HFFc6 (cell line): ENCODE measurements around the gene NRXN2. TPM values are rescaled to one million over a fixed set of nuclear protein-coding genes. Genes with fewer than 3 reads are reported as not detected.
A peak's percentile ranks its signal among the peaks of the same experiment; 100 is the strongest.

Experiments used
- DNase-seq: peaks from one replicate; pipeline ENCODE4 v3.0.0-alpha.2; 2018
- H3K27ac Mint-ChIP-seq: 2 replicates; pipeline ENCODE4 v1.8.0; 2020; ENCODE audit warnings: mild to moderate bottlenecking, mixed read lengths
- H3K27me3 Mint-ChIP-seq: 2 replicates; pipeline ENCODE4 v1.8.0; 2021; ENCODE audit warnings: mild to moderate bottlenecking, moderate library complexity, mixed read lengths; ENCODE audit not compliant: insufficient read depth
- H3K36me3 Mint-ChIP-seq: 2 replicates; pipeline ENCODE4 v1.8.0; 2021; ENCODE audit warnings: low read depth, mixed read lengths
- H3K4me1 Mint-ChIP-seq: 2 replicates; pipeline ENCODE4 v1.8.0; 2020; ENCODE audit warnings: low read depth, mixed read lengths
- H3K4me3 Mint-ChIP-seq: 2 replicates; pipeline ENCODE4 v1.8.0; 2020; ENCODE audit warnings: mild to moderate bottlenecking, moderate library complexity, mixed read lengths
- H3K9me3 Mint-ChIP-seq: 2 replicates; pipeline ENCODE4 v1.8.0; 2020; ENCODE audit warnings: mild to moderate bottlenecking, mixed read lengths
- total RNA-seq, 6 experiments: library from RNA; stranded (reverse); fragmentation: NEBNext Ultra II Directional; extraction: Animal tissue kit (Norgen Biotek cat#: 25700); gene quantifications; 2 replicates in 1 of 6; 3 replicates in 5 of 6; pipeline ENCODE4 v1.2.3, GENCODE V29; 2021
- TF ChIP-seq, protein P1 (sequence below): fragments of 200-600 bp; sonication (generic); IDR thresholded peaks from 2 replicates; pipeline ENCODE4 v1.5.0; 2021; ENCODE audit warnings: antibody characterized with exemption, mild to moderate bottlenecking

NRXN2 gene
- total RNA-seq, 6 experiments from 2014 or later: 0.14 to 0.51 (median 0.31) TPM; not detected in 1

DNA sequence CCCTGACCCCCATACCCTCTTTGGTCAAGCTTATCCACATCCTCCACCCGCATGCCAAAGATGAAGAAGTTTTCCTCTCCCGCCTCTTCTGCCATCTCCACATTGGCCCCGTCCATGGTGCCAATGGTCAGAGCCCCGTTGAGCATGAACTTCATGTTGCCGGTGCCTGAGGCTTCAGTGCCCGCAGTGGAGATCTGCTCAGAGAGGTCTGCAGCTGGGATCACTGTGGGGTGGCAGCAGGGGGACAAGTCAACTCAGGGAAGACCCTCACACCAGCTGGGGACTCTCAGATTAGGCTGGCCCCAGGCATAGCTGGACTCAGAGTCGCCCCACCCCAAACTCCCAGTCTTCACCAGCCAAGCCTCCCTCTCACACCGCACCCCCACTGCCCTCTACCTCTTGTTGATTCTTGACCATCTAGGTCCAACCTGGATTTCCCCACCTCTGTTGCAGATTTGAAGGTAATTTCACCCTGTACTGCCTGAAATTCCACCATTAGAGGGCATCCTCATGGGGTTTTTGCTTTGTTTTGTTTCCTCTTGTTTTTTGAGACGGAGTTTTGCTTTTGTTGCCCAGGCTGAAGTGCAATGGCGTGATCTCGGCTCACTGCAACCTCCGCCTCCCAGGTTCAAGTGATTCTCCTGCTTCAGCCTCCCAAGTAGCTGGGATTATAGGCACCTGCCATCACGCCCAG is 27.5 kb upstream of the NRXN2 start:
- no peaks in the 10 kb centered on the region for H3K36me3 Mint-ChIP-seq
- DNase-seq: no peak
- peaks cover 13% of the 10 kb centered on the region for H3K4me1 Mint-ChIP-seq
- no peak overlapping the region for H3K4me3 Mint-ChIP-seq
- TF ChIP-seq, protein P1, sequence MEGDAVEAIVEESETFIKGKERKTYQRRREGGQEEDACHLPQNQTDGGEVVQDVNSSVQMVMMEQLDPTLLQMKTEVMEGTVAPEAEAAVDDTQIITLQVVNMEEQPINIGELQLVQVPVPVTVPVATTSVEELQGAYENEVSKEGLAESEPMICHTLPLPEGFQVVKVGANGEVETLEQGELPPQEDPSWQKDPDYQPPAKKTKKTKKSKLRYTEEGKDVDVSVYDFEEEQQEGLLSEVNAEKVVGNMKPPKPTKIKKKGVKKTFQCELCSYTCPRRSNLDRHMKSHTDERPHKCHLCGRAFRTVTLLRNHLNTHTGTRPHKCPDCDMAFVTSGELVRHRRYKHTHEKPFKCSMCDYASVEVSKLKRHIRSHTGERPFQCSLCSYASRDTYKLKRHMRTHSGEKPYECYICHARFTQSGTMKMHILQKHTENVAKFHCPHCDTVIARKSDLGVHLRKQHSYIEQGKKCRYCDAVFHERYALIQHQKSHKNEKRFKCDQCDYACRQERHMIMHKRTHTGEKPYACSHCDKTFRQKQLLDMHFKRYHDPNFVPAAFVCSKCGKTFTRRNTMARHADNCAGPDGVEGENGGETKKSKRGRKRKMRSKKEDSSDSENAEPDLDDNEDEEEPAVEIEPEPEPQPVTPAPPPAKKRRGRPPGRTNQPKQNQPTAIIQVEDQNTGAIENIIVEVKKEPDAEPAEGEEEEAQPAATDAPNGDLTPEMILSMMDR: peak; percentile 40; the same call in 1 of the 2 replicates
- H3K27ac Mint-ChIP-seq: no peak overlapping the region
- peaks cover 2% of the 10 kb centered on the region for H3K27me3 Mint-ChIP-seq
- no peaks in the 10 kb centered on the region for H3K9me3 Mint-ChIP-seq

DNA sequence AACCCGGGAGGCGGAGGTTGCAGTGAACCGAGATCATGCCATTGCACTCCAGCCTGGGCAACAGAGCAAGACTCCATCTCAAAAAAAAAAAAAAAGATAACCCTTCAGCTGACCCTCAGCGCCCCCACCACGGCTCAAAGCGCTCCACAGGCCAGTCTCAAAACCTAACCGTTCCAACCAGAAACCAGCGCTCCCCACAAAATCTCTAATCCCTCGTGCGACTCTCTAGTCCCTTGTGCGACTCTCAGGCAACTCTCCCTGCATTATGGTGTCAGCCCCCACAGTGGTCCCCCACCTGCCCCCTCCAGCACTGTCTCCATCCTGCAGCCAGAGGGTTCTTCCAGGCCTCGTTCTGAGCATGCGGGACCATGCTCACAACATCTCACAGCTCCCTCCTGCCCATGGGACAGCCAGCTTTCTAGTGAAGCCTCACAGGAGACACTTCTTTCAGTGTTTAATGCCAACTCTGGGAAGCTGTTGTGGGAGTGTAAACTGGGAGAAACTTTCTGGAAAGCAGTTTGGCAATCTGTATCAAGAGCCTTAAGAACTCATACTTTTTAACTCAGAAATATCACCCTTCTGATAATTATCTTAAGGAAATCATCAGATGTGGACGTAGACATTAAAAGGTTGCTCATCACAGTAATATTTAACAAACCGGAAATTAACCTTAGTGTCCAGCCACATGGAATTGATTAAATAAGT is 25.1 kb upstream of the NRXN2 start:
- Mint-ChIP-seq H3K4me3 (peak overlapping the region; percentile 18; the same call in 1 of the 2 replicates), H3K4me1 (peaks cover 20% of the 10 kb centered on the region), H3K9me3 (no peaks in the 10 kb centered on the region), H3K36me3 (no peaks in the 10 kb centered on the region), H3K27me3 (peaks cover 10% of the 10 kb centered on the region), H3K27ac (peak overlapping the region; percentile 75)
- TF ChIP-seq, protein P1: no peak
- DNase-seq: peak; percentile 75

DNA sequence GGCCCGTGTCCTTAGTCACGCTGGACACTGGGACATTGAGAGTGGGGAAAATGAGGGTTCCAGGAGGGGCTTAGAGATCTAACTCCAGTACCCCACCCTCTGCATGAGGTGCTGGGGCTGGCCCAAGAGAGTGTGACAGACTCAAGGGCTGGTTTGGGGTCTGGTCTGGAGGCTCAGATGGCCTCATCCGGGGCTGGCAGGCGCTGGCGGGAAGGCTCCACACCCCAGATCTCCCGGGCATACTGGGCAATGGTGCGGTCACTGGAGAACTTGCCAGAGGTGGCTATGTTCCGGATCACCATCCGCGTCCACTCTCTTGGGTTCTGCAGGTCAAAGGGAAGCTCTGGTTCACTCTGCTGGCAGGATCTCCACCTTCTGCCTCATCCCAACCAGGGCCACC is 23.5 kb upstream of the NRXN2 start:
- Mint-ChIP-seq H3K27me3 (peaks cover 17% of the 10 kb centered on the region), H3K4me3 (no peak overlapping the region), H3K4me1 (peaks cover 20% of the 10 kb centered on the region), H3K27ac (no peak overlapping the region), H3K36me3 (no peaks in the 10 kb centered on the region), H3K9me3 (no peaks in the 10 kb centered on the region)
- TF ChIP-seq, protein P1: no peak
- no peak for DNase-seq

DNA sequence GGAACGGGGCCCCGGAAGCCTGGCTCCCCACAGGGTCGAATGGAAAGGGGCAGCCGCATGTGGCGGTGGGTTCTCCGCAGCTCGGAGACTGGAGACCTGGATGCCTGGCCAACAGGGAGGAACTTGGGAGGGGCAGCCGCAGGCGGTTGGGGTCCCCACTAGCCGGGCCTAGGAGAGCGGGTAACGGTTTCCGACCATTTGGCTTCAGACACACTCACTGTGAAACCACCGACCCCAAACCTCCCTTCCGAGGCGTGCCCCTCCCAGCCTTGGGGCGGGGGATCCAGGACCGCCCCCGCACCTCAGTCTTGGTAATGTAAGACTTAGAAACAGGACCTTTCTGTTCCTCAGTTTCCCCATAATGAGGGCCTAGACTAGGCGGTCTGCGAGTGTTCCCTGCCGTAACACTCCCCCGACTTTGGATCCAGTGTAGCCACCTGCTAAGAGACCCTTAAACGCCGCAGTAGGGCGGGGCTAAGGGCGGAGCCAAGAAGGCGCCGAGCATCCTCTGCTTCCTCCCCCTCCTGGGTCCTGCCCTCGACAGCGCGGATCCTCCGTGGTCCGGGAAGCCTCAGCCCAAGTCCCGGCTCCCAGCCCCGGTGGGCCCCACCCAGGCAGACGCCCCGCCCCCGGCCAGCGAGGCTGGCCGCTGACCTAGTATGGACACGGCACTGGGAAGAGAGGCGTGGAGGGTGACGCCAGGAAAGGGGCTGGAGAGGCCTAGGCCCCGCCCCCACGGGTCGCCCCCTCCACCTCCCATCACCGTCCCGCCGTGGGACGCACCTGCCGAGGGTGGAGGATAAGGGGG is 22.7 kb upstream of the NRXN2 start:
- Mint-ChIP-seq H3K4me1 (peaks cover 20% of the 10 kb centered on the region), H3K27me3 (peaks cover 22% of the 10 kb centered on the region), H3K36me3 (no peaks in the 10 kb centered on the region), H3K9me3 (no peaks in the 10 kb centered on the region), H3K27ac (no peak overlapping the region), H3K4me3 (peak overlapping the region; percentile 70)
- DNase-seq: no peak
- TF ChIP-seq, protein P1: no peak

DNA sequence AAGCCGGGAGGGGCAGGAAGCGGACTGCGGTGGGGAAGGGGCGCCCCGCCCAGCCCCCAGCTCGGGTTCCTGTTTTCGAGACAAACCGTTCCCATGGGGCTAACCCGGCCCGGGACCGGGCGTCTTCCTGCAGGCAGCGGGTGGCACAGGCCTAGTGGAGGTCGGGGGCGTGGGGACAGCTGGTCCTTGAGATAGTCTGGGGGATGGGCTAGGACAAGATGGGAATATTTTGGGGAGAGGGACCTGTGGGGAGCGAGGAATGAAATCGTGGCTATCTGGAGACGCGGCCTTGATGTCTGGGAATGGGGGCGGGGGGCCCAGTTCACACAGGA is 22.2 kb upstream of the NRXN2 start:
- no peak for DNase-seq
- no peak overlapping the region for H3K27ac Mint-ChIP-seq
- H3K27me3 Mint-ChIP-seq: peaks cover 28% of the 10 kb centered on the region
- H3K36me3 Mint-ChIP-seq: no peaks in the 10 kb centered on the region
- peak overlapping the region; percentile 70 for H3K4me3 Mint-ChIP-seq
- peaks cover 20% of the 10 kb centered on the region for H3K4me1 Mint-ChIP-seq
- TF ChIP-seq, protein P1: no peak
- H3K9me3 Mint-ChIP-seq: no peaks in the 10 kb centered on the region
